ENCODE data around the gene MMAB.

The MMAB gene

GRCh38 chr12:109586385-109587296, 13.3 kb upstream of the MMAB start:
- DNase-seq (ENCODE audit: low read depth in 2 of 2): no peak

GRCh38 chr12:109583733-109584132, 10.4 kb upstream of the MMAB start:
- DNase-seq (ENCODE audit: low read depth in 2 of 2): no peak

DNA sequence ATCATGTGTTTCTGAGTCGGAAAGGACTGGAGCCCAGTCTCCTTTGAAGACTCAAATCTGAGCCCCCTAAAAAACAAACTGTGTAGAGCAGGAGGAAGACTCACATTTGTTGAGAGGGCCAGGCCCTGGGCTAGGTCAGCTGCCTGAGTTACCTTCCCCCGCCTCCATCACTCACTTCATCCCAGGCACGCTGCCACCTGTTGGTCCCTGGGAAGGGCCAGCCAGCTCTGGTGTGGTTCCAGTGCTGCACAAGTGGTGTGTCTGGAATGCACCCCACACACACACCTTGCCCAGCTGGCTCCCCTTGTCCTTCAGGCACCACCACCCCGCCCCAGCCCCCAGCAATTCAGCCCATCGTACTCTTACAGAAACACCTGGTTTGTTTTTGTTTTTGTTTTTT, 9.3 kb upstream of the MMAB start:
- no peak for DNase-seq (ENCODE audit: low read depth in 2 of 2)

- DNase-seq (ENCODE audit: low read depth in 2 of 2): no peak
Observed at GRCh38 chr12:109581856-109582255, 8.6 kb upstream of the MMAB start.

GRCh38 chr12:109581334-109581691, 8.0 kb upstream of the MMAB start:
- DNase-seq (ENCODE audit: low read depth in 2 of 2): no peak

DNA sequence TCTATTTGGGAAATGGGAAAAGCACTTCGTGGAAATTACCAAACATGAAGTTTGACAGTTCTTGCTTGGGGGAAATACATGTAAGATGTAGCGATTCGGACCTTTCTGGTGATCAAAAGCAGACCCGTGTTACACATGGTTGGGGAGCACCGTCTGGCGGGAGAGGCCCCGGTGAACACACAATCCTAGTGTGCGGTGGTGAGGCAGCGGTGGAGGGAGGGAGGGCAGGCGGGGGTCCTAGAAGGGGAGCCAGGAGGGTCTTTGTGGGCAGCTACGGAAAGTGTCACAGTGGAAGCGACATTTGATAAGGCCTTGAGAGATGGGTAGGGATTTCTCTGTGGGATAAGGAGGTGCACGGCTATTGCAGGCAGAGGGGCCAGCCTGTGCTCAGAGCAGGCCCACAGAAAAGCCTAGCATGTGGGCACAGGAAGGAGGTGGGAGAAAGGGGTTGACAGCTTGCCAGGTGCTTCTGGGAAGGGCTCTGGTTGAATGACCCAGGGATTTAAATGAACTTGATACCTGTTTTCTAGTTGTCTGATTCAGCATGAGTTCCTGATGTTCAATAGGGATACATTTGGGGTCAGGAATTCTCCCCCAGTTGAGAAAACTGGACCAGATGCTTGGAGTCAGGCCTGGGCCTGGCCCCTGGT, 7.5 kb upstream of the MMAB start:
- DNase-seq (ENCODE audit: low read depth in 2 of 2): no peak

DNA sequence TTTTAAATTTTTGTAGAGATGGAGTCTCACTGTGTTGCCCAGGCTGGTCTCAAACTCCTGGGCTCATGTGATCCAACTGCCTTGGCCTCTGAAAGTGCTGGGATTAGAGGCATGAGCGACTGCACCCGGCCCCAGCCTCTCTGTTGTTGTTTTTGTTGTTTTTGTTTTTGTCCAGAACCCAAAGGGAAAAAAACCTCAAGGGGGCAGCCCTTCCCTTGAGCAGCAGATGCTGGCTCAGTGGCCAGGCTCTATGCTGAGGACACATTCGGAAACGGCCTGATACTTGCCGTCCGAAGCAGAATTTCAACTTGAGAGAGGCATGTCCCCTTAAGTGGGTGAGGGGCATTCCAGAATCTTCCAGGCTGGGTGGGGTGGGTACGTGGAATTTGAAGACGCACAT, 7.0 kb upstream of the MMAB start:
- no peak for DNase-seq (ENCODE audit: low read depth in 2 of 2)

DNA sequence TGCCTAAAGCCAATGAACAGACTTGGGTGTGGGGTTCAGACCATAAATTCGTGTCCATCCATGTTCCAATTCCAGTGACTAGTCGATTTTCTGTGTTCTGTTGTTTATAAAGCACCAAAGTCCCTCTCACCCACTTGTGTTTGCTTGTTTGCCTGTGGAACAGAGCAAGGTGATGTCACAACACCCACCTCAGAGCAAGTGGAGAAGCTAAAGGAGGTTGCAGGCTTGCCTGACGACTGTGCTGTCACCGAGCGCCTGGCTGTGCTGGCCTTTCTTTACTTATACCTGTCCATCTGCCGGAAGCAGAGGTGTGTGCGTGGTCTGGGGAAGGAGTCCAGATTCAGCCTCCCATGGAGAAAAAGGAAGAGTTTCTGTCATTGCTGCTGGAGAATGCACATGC, 6.3 kb upstream of the MMAB start:
- DNase-seq (ENCODE audit: low read depth in 2 of 2): no peak

- DNase-seq (ENCODE audit: low read depth in 2 of 2): no peak
Observed at GRCh38 chr12:109578330-109578927, 5.1 kb upstream of the MMAB start.

DNA sequence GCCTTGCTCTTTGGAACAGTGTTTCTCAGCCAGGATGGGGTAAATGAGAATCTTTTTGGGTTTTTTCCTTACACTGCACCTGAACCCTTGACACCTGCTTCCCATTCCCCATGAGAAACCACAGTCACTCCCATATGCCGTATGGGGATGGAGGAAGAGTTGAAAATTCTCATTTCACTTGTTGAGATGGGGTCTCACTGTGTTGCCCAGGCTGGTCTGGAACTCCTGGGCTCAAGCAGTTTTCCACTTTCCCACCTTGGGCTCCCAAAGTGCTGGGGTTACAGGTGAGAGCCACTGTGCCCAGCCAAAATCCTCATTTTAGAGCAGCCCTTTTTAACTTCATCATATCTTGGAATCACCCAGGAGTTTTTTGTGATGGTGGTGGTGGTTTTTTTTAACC, 4.0 kb upstream of the MMAB start:
- DNase-seq (ENCODE audit: low read depth in 2 of 2): no peak

GRCh38 chr12:109575683-109576082, 2.4 kb upstream of the MMAB start:
- DNase-seq (ENCODE audit: low read depth in 2 of 2): no peak

GRCh38 chr12:109573914-109574244, 575 bp upstream of the MMAB start:
- DNase-seq (ENCODE audit: low read depth in 2 of 2): no peak

DNA sequence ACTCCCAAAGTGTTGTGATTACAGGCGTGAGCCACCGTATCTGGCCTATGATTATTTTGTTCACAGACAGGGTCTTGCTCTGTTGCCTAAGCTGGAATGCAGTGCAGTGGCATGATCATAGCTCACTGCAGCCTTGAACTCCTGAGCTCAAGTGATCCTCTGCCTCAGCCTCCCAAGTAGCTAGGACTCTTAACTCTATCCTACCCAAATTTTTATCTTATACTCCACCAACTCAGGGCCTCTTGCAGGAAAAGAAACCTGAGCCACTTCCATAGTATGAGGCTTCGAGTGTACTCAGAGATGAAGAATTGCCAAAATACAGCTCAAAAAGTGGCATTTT, 828 bp downstream of the MMAB start:
- no peak for DNase-seq (ENCODE audit: low read depth in 2 of 2)

DNA sequence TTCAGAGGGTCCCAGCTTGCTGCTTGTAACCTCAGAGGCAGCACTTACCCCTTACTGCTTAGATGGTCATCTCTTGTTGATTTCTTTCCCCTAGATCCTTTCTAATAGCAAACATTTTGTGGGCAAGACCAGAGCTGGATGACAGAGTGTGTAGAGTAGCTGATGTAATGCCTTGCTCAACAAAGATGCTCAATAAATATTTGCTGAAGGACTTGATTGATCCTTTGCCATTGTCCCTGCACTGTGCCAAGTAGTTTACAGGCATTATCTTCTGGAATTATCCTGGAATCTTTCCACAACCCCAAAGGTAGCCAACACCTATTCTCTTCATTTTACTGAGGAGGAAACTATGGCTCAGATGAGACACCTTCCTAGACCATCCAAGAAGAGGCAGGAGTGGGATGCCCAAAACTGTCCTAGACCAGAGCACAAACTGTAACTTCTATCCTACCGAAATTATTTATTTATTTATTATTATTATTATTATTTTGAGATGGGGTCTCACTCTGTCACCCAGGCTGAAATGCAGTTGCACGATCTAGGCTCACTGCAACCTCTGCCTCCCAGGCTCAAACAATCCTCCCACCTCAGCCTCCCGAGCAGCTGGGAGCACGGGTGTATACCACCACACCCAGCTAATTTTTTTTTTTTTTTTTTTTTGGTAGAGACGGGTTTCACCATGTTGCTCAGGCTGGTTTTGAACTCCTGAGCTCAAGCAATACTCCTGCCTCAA, 1.4 kb downstream of the MMAB start:
- no peak for DNase-seq (ENCODE audit: low read depth in 2 of 2)

DNA sequence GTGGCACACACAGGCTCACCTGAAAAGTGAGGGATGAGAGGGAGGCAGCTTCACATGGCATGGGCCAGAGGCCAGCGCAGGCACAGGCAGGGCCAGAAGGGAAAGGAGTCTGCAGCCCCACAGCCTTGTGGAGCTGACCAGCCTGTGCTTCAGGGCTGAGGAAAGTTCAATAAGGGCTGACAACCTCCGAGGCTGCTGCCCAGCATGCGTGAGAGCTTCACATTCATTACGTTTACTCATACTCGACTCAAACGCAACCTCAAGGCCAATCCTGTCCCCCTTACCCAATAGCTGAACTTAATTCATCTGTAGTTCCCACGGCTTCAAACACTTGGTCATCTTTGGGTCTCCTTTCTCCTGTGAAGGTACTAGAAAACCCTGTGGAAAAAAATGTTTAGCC, 4.8 kb downstream of the MMAB start:
- no peak for DNase-seq (ENCODE audit: low read depth in 2 of 2)

DNA sequence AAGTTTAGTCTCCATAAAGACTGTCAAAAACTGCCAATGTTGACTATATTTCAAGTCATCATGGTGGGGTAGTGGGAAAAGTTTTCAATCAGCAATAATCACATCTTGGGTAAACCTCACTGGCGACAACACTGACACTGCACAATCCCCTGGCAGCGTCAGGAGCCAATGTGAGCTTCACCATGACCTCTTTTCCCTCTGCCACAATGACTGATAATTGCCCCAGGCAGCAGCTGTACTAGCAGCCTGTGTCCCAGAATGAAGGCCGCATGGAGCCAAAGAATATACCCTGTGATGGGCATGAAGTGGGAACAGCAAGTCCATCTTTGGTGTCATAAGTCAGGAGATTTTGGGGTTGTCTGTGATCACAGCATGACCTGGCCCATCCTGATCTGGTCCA, 5.3 kb downstream of the MMAB start:
- no peak for DNase-seq (ENCODE audit: low read depth in 2 of 2)

DNA sequence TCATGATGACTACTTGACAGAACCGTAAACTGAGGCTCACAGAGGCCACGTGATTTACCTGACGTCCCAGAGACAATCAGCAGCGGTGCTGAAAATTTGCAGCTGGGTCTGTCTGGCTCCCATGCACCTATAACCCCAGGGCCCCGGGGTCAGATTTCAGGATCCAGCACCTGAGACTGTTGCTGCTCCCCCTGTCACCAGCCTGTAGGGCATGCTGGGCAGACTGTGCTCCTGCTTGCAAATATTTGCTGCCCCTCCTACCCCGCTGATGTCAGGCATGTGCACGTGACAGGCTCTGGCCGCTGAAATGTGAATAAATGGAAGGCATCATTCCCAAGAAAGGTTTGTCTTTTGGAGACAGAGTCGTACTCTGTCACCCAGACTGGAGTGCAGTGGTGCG, 6.0 kb downstream of the MMAB start:
- no peak for DNase-seq (ENCODE audit: low read depth in 2 of 2)

GRCh38 chr12:109566424-109566823, 6.9 kb downstream of the MMAB start:
- DNase-seq (ENCODE audit: low read depth in 2 of 2): no peak

GRCh38 chr12:109563291-109564284, 9.7 kb downstream of the MMAB start:
- DNase-seq (ENCODE audit: low read depth in 2 of 2): no peak

GRCh38 chr12:109562871-109563270, 10.4 kb downstream of the MMAB start:
- DNase-seq (ENCODE audit: low read depth in 2 of 2): no peak

DNA sequence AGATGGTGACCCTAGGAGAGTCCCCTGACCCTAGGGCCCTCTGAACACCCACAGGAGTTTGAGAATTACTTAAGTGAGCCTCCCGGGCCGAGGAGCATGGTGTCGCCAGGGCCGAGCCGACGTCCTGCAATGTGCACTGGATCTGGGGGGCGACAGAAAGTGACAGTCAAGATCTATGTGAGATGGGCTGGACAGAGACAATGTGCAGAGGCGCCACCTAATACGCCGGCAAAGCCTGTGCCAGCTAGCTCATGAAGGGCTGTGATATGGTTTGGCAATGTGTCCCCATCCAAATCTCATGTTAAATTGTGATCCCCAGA, 11.6 kb downstream of the MMAB start:
- DNase-seq (ENCODE audit: low read depth in 2 of 2): no peak

Measured in fibroblast of skin of left biceps (primary cell).